ENCODE data around the gene NIF3L1. TPM values are rescaled to one million over a fixed set of nuclear protein-coding genes. Genes with fewer than 3 reads are reported as not detected.

Gene NIF3L1
- total and polyA plus RNA-seq, 9 of the 15 experiments (the other 6 are each of a cell fraction or from before 2014, with no cell fraction given): 26.7 to 89.5 (median 45.6) TPM

DNA sequence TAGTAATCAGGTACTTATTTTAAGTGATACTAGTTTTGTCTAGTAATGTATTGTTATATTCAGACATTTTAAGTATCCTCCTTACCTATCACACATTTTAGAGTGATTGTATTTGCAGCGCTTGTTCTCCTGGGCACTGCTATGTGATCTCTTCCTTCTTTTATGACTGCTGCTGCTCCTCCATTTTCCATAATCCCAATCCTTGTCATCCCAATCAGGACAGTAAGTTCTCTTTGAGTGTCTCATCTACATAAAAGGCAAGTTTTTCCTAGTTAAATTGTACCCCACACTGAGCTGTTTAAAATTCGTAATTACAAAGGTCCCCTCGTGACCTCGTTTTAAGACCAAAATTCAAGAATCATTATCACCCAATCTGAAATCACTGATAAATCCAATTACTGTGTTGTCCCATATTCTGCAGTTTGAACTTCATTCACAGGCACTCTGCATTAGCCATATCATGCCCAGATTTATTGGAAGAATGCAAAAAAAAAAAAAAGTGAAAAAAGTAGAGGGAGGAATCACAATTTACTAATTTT lies 27.5 kb upstream of the NIF3L1 start (continued):
- TF ChIP-seq SRSF1 (IDR thresholded peaks at IDR 0.05; ENCODE audit: low read depth, low read length): no peak
- no peak for TF ChIP-seq ZNF184 (CRISPR knock-in tag; IDR thresholded peaks at IDR 0.05)
- TF ChIP-seq NR3C1 (CRISPR knock-in tag; IDR thresholded peaks at IDR 0.05): no peak
- no peak for TF ChIP-seq ZNF639 (CRISPR knock-in tag; conservative IDR thresholded peaks at IDR 0.05 in 1 of 2, IDR thresholded peaks at IDR 0.05 in 1 of 2)
- no peak for TF ChIP-seq CTCF (IDR thresholded peaks at IDR 0.05 in 2 of 3, conservative IDR thresholded peaks at IDR 0.05 in 1 of 3; ENCODE audit: insufficient read depth in 2 of 3, low read depth in 1 of 3, low read length in 3 of 3)
- TF ChIP-seq GTF2A2 (tag; IDR thresholded peaks at IDR 0.05): no peak
- TF ChIP-seq RFX7 (CRISPR knock-in tag; IDR thresholded peaks at IDR 0.05): no peak
- no peak for TF ChIP-seq NFATC3 (IDR thresholded peaks at IDR 0.05)

All from K562 (cell line).